ENCODE measurements around the gene POLD3.
A peak's percentile ranks its signal among the peaks of the same experiment; 100 is the strongest.

POLD3 gene

GRCh38 chr11:74673693-74674360, 81.4 kb downstream of the POLD3 start:
- DNase-seq (ENCODE audit: low spot score) = no peak

- no peak for DNase-seq (ENCODE audit: low spot score)
Observed at GRCh38 chr11:74675761-74676160, 83.4 kb downstream of the POLD3 start.

- no peak for DNase-seq (ENCODE audit: low spot score)
Observed at GRCh38 chr11:74676596-74676995, 84.2 kb downstream of the POLD3 start.

GRCh38 chr11:74677131-74677530, 84.7 kb downstream of the POLD3 start:
- no peak for DNase-seq (ENCODE audit: low spot score)

- DNase-seq (ENCODE audit: low spot score) = no peak
Observed at GRCh38 chr11:74678041-74678440, 85.7 kb downstream of the POLD3 start.

- DNase-seq (ENCODE audit: low spot score) = no peak
Observed at GRCh38 chr11:74678591-74679512, 86.5 kb downstream of the POLD3 start.

GRCh38 chr11:74679513-74679865, 87.1 kb downstream of the POLD3 start:
- DNase-seq (ENCODE audit: low spot score) = no peak

GRCh38 chr11:74680035-74680671, 87.8 kb downstream of the POLD3 start:
- no peak for DNase-seq (ENCODE audit: low spot score)

GRCh38 chr11:74680703-74681531, 88.5 kb downstream of the POLD3 start:
- peak; percentile 26 for DNase-seq (ENCODE audit: low spot score)

GRCh38 chr11:74681686-74682651, 89.6 kb downstream of the POLD3 start:
- DNase-seq (ENCODE audit: low spot score) = peak; percentile 94

GRCh38 chr11:74682731-74683278, 90.4 kb downstream of the POLD3 start:
- DNase-seq (ENCODE audit: low spot score) = no peak

GRCh38 chr11:74683279-74683871, 91.0 kb downstream of the POLD3 start:
- no peak for DNase-seq (ENCODE audit: low spot score)

- DNase-seq (ENCODE audit: low spot score) = no peak
Observed at GRCh38 chr11:74683941-74684481, 91.6 kb downstream of the POLD3 start.

GRCh38 chr11:74684661-74685060, 92.3 kb downstream of the POLD3 start:
- DNase-seq (ENCODE audit: low spot score) = no peak

- no peak for DNase-seq (ENCODE audit: low spot score)
Observed at GRCh38 chr11:74685338-74685737, 93.0 kb downstream of the POLD3 start.

GRCh38 chr11:74685905-74686304, 93.5 kb downstream of the POLD3 start:
- DNase-seq (ENCODE audit: low spot score) = no peak

- no peak for DNase-seq (ENCODE audit: low spot score)
Observed at GRCh38 chr11:74686792-74687191, 94.4 kb downstream of the POLD3 start.

GRCh38 chr11:74687237-74688023, 95.0 kb downstream of the POLD3 start:
- DNase-seq (ENCODE audit: low spot score) = no peak

- DNase-seq (ENCODE audit: low spot score) = no peak
Observed at GRCh38 chr11:74689666-74690065, 97.3 kb downstream of the POLD3 start.

Data from cerebellar cortex (tissue), 1 donor.